Measurements from ENCODE around the gene VPS26A.

The VPS26A gene

GRCh38 chr10:69145864-69146263, 21.9 kb downstream of the VPS26A start:
- TF ChIP-seq POLR2AphosphoS5 (IDR thresholded peaks at IDR 0.05; ENCODE audit: low read depth, low read length) (no peak), SIN3A (IDR thresholded peaks at IDR 0.05; ENCODE audit: borderline replicate concordance, insufficient read depth, low read length) (no peak), REST (IDR thresholded peaks at IDR 0.05; ENCODE audit: insufficient read depth in 1 of 2, low read depth in 2 of 2, low read length in 2 of 2) (no peak), FOXP2 (optimal IDR thresholded peaks at IDR 0.05; ENCODE audit: borderline replicate concordance, extremely low read depth, extremely low read length, insufficient read depth) (no peak), TAF1 (IDR thresholded peaks at IDR 0.05; ENCODE audit: borderline replicate concordance, insufficient read depth, low read length) (no peak)

- no peak for TF ChIP-seq FOXP2 (optimal IDR thresholded peaks at IDR 0.05; ENCODE audit: borderline replicate concordance, extremely low read depth, extremely low read length, insufficient read depth)
- TF ChIP-seq TAF1 (IDR thresholded peaks at IDR 0.05; ENCODE audit: borderline replicate concordance, insufficient read depth, low read length), result no peak
- no peak for TF ChIP-seq SIN3A (IDR thresholded peaks at IDR 0.05; ENCODE audit: borderline replicate concordance, insufficient read depth, low read length)
- TF ChIP-seq POLR2AphosphoS5 (IDR thresholded peaks at IDR 0.05; ENCODE audit: low read depth, low read length), result no peak
- TF ChIP-seq REST (IDR thresholded peaks at IDR 0.05; ENCODE audit: insufficient read depth in 1 of 2, low read depth in 2 of 2, low read length in 2 of 2), result no peak
These were observed 22.8 kb downstream of the VPS26A start for GRCh38 chr10:69146759-69147158.

- TF ChIP-seq POLR2AphosphoS5 (IDR thresholded peaks at IDR 0.05; ENCODE audit: low read depth, low read length) (no peak), FOXP2 (optimal IDR thresholded peaks at IDR 0.05; ENCODE audit: borderline replicate concordance, extremely low read depth, extremely low read length, insufficient read depth) (no peak), TAF1 (IDR thresholded peaks at IDR 0.05; ENCODE audit: borderline replicate concordance, insufficient read depth, low read length) (no peak), SIN3A (IDR thresholded peaks at IDR 0.05; ENCODE audit: borderline replicate concordance, insufficient read depth, low read length) (no peak), REST (IDR thresholded peaks at IDR 0.05; ENCODE audit: insufficient read depth in 1 of 2, low read depth in 2 of 2, low read length in 2 of 2) (no peak)
These were observed 28.0 kb downstream of the VPS26A start for GRCh38 chr10:69151984-69152383.

GRCh38 chr10:69153227-69153626, 29.2 kb downstream of the VPS26A start:
- TF ChIP-seq SIN3A (IDR thresholded peaks at IDR 0.05; ENCODE audit: borderline replicate concordance, insufficient read depth, low read length), result no peak
- no peak for TF ChIP-seq POLR2AphosphoS5 (IDR thresholded peaks at IDR 0.05; ENCODE audit: low read depth, low read length)
- no peak for TF ChIP-seq REST (IDR thresholded peaks at IDR 0.05; ENCODE audit: insufficient read depth in 1 of 2, low read depth in 2 of 2, low read length in 2 of 2)
- TF ChIP-seq FOXP2 (optimal IDR thresholded peaks at IDR 0.05; ENCODE audit: borderline replicate concordance, extremely low read depth, extremely low read length, insufficient read depth), result no peak
- no peak for TF ChIP-seq TAF1 (IDR thresholded peaks at IDR 0.05; ENCODE audit: borderline replicate concordance, insufficient read depth, low read length)

- TF ChIP-seq TAF1 (IDR thresholded peaks at IDR 0.05; ENCODE audit: borderline replicate concordance, insufficient read depth, low read length) (no peak), REST (IDR thresholded peaks at IDR 0.05; ENCODE audit: insufficient read depth in 1 of 2, low read depth in 2 of 2, low read length in 2 of 2) (no peak), FOXP2 (optimal IDR thresholded peaks at IDR 0.05; ENCODE audit: borderline replicate concordance, extremely low read depth, extremely low read length, insufficient read depth) (no peak), SIN3A (IDR thresholded peaks at IDR 0.05; ENCODE audit: borderline replicate concordance, insufficient read depth, low read length) (no peak), POLR2AphosphoS5 (IDR thresholded peaks at IDR 0.05; ENCODE audit: low read depth, low read length) (no peak)
These were observed 36.8 kb downstream of the VPS26A start for GRCh38 chr10:69160809-69161241.

All from PFSK-1 (cell line).